ENCODE measurements around the gene OR2L2.
"Not testable (repeated sequence)": the region's sequence is repeated elsewhere in the genome, so short reads cannot be mapped to it uniquely, and the experiment has no call there.

The OR2L2 gene

DNA sequence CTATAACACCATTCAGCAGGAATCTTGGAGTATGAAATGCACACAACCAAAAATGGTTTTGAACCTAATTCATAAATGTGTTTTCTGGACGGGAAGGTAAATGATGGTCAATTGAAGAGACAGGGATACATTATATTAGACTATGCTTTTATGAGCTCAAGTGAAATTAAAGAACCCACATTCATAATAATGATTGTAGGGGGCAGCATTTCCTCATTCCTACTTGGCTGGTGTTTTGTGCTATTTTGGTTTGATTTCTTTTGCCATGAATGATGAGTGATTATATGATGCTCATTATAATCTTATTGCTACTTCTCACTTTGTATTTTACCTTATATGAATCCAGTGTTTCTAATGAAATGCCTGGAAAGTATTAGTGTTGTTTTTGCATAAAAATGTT is 17.1 kb downstream of the OR2L2 start:
- Histone ChIP-seq H3K4me2 (no peak overlapping the region), H3K9ac (no peak overlapping the region), H4K20me1 (no peaks in the 10 kb centered on the region), H3K36me3 (no peaks in the 10 kb centered on the region), H3K4me1 (peaks cover 0 to 10% (median 0%) of the 10 kb centered on the region in 10 experiments; a peak in 2 of 20 replicates), H3K4me3 (no peak overlapping the region), H3K27me3 (no peaks in the 10 kb centered on the region), H3K9me3 (replicated peaks in 1 of 11) (no peaks in the 10 kb centered on the region), H3K27ac (no peak overlapping the region)
- TF ChIP-seq Cebpa-rat (IDR thresholded peaks at IDR 0.05): no peak

DNA sequence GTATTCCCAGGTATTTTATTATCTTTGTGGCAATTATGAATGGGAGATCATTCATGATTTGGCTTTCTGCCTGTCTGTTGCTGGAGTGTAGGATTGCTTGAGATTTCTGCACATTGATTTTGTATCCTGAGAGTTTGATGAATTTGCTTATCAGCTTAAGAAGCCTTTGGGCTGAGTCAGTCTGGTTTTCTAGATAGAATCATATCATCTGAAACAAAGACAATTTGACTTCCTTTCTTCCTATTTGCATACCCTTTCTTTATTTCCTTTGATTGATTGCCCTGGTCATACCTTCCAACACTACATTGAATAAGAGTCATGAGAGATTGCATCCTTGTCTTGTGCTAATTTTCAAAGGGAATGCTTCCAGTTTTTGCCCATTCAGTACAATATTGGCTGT is 24.8 kb downstream of the OR2L2 start:
- no peaks in the 10 kb centered on the region for H3K4me1 ChIP-seq
- no peaks in the 10 kb centered on the region for H3K36me3 ChIP-seq

DNA sequence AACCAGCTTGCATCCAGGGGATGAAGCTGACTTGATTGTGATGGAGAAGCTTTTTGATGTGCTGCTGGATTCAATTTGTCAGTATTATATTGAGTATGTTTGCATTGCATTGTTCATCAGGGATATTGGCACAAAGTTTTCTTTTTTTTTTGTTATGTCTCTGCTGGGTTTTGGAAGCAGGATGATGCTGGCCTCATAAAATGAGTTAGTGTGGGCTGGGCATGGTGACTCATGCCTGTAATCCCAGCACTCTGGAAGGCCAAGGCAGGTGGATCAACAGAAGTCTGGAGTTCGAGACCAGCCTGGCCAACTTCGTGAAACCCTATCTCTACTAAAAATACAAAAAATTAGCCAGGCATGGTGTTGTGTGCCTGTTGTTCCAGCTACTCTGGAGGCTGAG is 25.4 kb downstream of the OR2L2 start:
- Histone ChIP-seq H3K27me3 (no peaks in the 10 kb centered on the region), H3K9me3 (replicated peaks in 1 of 11) (peaks cover 0 to 8% (median 0%) of the 10 kb centered on the region in 11 experiments; a peak in 2 of 22 replicates)

More for the DNA sequence above, 24.8 kb downstream of the OR2L2 start:
- Histone ChIP-seq H3K4me2 (no peak overlapping the region), H3K27ac (no peak overlapping the region), H4K20me1 (no peaks in the 10 kb centered on the region), H3K4me3 (no peak overlapping the region), H3K9me3 (replicated peaks in 1 of 11) (peaks cover 0 to 8% (median 0%) of the 10 kb centered on the region in 11 experiments; a peak in 2 of 22 replicates), H3K27me3 (no peaks in the 10 kb centered on the region), H3K9ac (no peak overlapping the region)
- no peak for TF ChIP-seq Cebpa-rat (IDR thresholded peaks at IDR 0.05)

DNA sequence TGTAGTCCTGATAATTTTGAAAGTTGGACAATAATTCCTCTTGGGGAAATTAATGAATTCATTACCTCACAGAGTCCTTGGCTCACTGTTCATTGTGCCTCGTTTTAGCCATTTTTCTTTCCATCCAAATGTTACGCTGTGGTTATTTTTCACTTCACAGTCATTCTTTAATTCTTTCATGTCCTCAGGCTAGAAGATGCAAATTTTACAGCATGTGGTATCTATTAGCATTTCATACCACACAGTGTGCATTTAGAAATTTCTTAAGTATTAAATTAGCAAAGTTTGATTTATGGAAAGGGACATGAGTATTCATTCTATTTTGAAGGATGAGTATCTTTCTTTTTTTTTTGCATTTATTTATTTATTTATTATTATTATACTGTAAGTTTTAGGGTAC is 35.2 kb downstream of the OR2L2 start:
- Histone ChIP-seq H3K9me3 (replicated peaks in 1 of 11) (no peaks in the 10 kb centered on the region), H3K36me3 (no peaks in the 10 kb centered on the region), H3K9ac (no peak overlapping the region), H3K27me3 (no peaks in the 10 kb centered on the region), H3K4me2 (no peak overlapping the region), H4K20me1 (no peaks in the 10 kb centered on the region), H3K27ac (no peak overlapping the region), H3K4me1 (no peaks in the 10 kb centered on the region), H3K4me3 (no peak overlapping the region)
- no peak for TF ChIP-seq Cebpa-rat (IDR thresholded peaks at IDR 0.05)

More for the DNA sequence above, 25.4 kb downstream of the OR2L2 start:
- TF ChIP-seq Cebpa-rat (IDR thresholded peaks at IDR 0.05): no peak
- Histone ChIP-seq H3K9ac (no peak overlapping the region), H3K4me3 (no peak overlapping the region), H3K4me1 (no peaks in the 10 kb centered on the region), H3K4me2 (no peak overlapping the region), H3K27ac (no peak overlapping the region), H4K20me1 (no peaks in the 10 kb centered on the region), H3K36me3 (no peaks in the 10 kb centered on the region)

DNA sequence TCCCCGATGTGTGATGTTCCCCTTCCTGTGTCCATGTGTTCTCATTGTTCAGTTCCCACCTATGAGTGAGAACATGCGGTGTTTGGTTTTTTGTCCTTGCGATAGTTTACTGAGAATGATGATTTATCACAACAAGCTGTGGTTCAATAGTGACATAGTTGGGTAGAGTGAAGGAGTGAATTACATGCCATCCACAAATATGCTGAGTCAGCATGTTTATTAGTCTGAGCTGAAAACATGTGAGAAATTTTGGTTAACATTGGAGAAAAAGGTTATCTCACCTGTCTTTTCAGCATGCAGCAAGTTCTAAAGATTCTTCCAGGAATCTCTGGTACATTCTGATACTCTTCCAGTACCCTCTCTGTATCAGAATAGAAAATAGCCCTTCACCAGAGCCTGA is 35.7 kb downstream of the OR2L2 start:
- no peak overlapping the region for H3K27ac ChIP-seq
- H3K36me3 ChIP-seq: no peaks in the 10 kb centered on the region
- no peaks in the 10 kb centered on the region for H3K27me3 ChIP-seq
- H3K4me1 ChIP-seq: no peaks in the 10 kb centered on the region
- no peak overlapping the region for H3K4me2 ChIP-seq
- no peak overlapping the region for H3K4me3 ChIP-seq
- TF ChIP-seq Cebpa-rat (IDR thresholded peaks at IDR 0.05): no peak
- no peak overlapping the region for H3K9ac ChIP-seq
- no peaks in the 10 kb centered on the region for H3K9me3 ChIP-seq (replicated peaks in 1 of 11)
- H4K20me1 ChIP-seq: no peaks in the 10 kb centered on the region

DNA sequence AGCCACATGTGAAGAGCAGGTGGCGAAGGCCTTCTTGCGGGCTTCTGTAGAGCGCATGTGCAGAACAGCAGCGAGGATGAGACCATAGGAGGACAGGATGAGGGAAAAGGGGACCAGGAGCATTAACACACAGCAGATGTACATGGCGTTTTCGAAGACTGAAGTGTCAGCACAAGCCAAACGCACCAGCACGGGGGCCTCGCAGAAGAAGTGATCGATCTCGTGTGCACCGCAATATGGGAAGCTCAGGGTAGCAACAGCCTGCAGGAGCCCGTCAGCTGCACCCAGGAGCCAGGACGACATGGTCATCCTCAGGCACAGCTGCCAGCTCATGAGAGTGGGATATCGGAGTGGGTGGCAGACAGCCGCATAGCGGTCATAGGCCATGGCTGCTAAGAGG is 54.0 kb downstream of the OR2L2 start:
- peaks cover 0 to 11% (median 3%) of the 10 kb centered on the region in 10 experiments; a peak in 11 of 20 replicates for H3K4me1 ChIP-seq
- not testable (repeated sequence) for H3K4me3 ChIP-seq; H3K9me3 ChIP-seq (replicated peaks in 1 of 11); H3K4me2 ChIP-seq; H3K27me3 ChIP-seq; H3K9ac ChIP-seq; H4K20me1 ChIP-seq; H3K27ac ChIP-seq; H3K36me3 ChIP-seq
